NB4 (cell line): ENCODE data around the gene RDH11.

ENCODE experiments used
- POLR2A ChIP-seq: IDR thresholded peaks from 2 replicates; pipeline ENCODE4 v1.6.1; 2011; ENCODE audit warnings: mild to moderate bottlenecking; ENCODE audit not compliant: insufficient read length; ENCODE audit errors: extremely low read depth
- TF ChIP-seq, protein P1 (sequence below): IDR thresholded peaks from one replicate; pipeline ENCODE4 v1.5.1; 2012; ENCODE audit warnings: low read depth, low read length
- TF ChIP-seq, protein P2 (sequence below): IDR thresholded peaks from 2 replicates; pipeline ENCODE4 v1.6.1; 2011; ENCODE audit warnings: low read depth, low read length

DNA sequence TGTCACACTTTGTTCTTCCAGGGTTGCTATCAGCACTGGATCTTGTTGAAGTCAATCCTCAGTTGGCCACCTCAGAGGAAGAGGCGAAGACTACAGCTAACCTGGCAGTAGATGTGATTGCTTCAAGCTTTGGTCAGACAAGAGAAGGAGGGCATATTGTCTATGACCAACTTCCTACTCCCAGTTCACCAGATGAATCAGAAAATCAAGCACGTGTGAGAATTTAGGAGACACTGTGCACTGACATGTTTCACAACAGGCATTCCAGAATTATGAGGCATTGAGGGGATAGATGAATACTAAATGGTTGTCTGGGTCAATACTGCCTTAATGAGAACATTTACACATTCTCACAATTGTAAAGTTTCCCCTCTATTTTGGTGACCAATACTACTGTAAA lies 44.9 kb downstream of the RDH11 start:
- TF ChIP-seq, protein P1, sequence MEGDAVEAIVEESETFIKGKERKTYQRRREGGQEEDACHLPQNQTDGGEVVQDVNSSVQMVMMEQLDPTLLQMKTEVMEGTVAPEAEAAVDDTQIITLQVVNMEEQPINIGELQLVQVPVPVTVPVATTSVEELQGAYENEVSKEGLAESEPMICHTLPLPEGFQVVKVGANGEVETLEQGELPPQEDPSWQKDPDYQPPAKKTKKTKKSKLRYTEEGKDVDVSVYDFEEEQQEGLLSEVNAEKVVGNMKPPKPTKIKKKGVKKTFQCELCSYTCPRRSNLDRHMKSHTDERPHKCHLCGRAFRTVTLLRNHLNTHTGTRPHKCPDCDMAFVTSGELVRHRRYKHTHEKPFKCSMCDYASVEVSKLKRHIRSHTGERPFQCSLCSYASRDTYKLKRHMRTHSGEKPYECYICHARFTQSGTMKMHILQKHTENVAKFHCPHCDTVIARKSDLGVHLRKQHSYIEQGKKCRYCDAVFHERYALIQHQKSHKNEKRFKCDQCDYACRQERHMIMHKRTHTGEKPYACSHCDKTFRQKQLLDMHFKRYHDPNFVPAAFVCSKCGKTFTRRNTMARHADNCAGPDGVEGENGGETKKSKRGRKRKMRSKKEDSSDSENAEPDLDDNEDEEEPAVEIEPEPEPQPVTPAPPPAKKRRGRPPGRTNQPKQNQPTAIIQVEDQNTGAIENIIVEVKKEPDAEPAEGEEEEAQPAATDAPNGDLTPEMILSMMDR = no peak
- no peak for TF ChIP-seq POLR2A
- TF ChIP-seq, protein P2, sequence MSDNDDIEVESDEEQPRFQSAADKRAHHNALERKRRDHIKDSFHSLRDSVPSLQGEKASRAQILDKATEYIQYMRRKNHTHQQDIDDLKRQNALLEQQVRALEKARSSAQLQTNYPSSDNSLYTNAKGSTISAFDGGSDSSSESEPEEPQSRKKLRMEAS = no peak
